ENCODE measurements around the gene FAM8A1. TPM values are rescaled to one million over a fixed set of nuclear protein-coding genes. Genes with fewer than 3 reads are reported as not detected.
"Not testable (repeated sequence)": the region's sequence is repeated elsewhere in the genome, so short reads cannot be mapped to it uniquely, and the experiment has no call there.

The FAM8A1 gene
- total and polyA plus RNA-seq, 10 donors, result 3.0 to 31.5 (median 17.3) TPM

- Histone ChIP-seq H3K9me3 (no peaks in the 10 kb centered on the region), H3K27ac (peak overlapping the region in 3 of 8 donors; percentile 5 to 30 (median 6)), H3K4me1 (peaks cover 0 to 28% (median 10%) of the 10 kb centered on the region in 6 donors), H3K4me3 (no peak overlapping the region), H3K36me3 (no peaks in the 10 kb centered on the region), H3K27me3 (replicated peaks in 1 of 7) (peaks cover 0 to 3% (median 0%) of the 10 kb centered on the region in 7 donors)
- TF ChIP-seq POLR2A (IDR thresholded peaks at IDR 0.05) (no peak), CTCF (IDR thresholded peaks at IDR 0.05 in 8 of 11, conservative IDR thresholded peaks at IDR 0.05 in 3 of 11) (peak in 1 of 11 experiments; percentile 5)
- 64 to 72% (median 71%) methylated on average over 7 of the region's 7 CpGs for WGBS, 5 donors
- DNase-seq, result no peak
- intact Hi-C loops (cut with DNase I; ENCODE audit: low total_unique reads), result no loop called here
Measured at GRCh38 chr6:17585766-17586490, 14.2 kb upstream of the FAM8A1 start.

GRCh38 chr6:17586623-17587022, 13.5 kb upstream of the FAM8A1 start:
- peaks cover 0 to 33% (median 10%) of the 10 kb centered on the region in 6 donors for H3K4me1 ChIP-seq
- H3K27ac ChIP-seq; H3K9me3 ChIP-seq; H3K27me3 ChIP-seq (replicated peaks in 1 of 7); DNase-seq; H3K36me3 ChIP-seq; H3K4me3 ChIP-seq; intact Hi-C loops (cut with DNase I; ENCODE audit: low total_unique reads): not testable (repeated sequence)
- WGBS, 5 donors, result 91 to 97% (median 95%) methylated on average over 13 of the region's 13 CpGs

GRCh38 chr6:17588011-17588410, 12.1 kb upstream of the FAM8A1 start:
- 90 to 95% (median 93%) methylated on average over 6 of the region's 6 CpGs for WGBS, 5 donors
- Histone ChIP-seq H3K27ac (no peak overlapping the region), H3K9me3 (no peaks in the 10 kb centered on the region), H3K36me3 (no peaks in the 10 kb centered on the region), H3K4me3 (no peak overlapping the region), H3K27me3 (replicated peaks in 1 of 7) (no peaks in the 10 kb centered on the region), H3K4me1 (peaks cover 0 to 33% (median 10%) of the 10 kb centered on the region in 6 donors)
- no peak for DNase-seq
- TF ChIP-seq POLR2A (IDR thresholded peaks at IDR 0.05) (no peak), CTCF (IDR thresholded peaks at IDR 0.05 in 8 of 11, conservative IDR thresholded peaks at IDR 0.05 in 3 of 11) (no peak), POLR2AphosphoS5 (IDR thresholded peaks at IDR 0.05) (no peak)
- intact Hi-C loops (cut with DNase I; ENCODE audit: low total_unique reads), result no loop called here

- peaks cover 0 to 23% (median 2%) of the 10 kb centered on the region in 6 donors for H3K4me1 ChIP-seq
- H3K27ac ChIP-seq, result no peak overlapping the region
- no peaks in the 10 kb centered on the region for H3K27me3 ChIP-seq (replicated peaks in 1 of 7)
- no peak for DNase-seq
- H3K9me3 ChIP-seq, result no peaks in the 10 kb centered on the region
- H3K36me3 ChIP-seq, result no peaks in the 10 kb centered on the region
- TF ChIP-seq CTCF (IDR thresholded peaks at IDR 0.05 in 8 of 11, conservative IDR thresholded peaks at IDR 0.05 in 3 of 11) (no peak), POLR2AphosphoS5 (IDR thresholded peaks at IDR 0.05) (no peak), POLR2A (IDR thresholded peaks at IDR 0.05) (no peak)
- WGBS, 5 donors, result 71 to 81% (median 74%) methylated on average over 5 of the region's 5 CpGs
- H3K4me3 ChIP-seq, result no peak overlapping the region
- intact Hi-C loops (cut with DNase I; ENCODE audit: low total_unique reads), result no loop called here
Measured at GRCh38 chr6:17589406-17590096, 10.6 kb upstream of the FAM8A1 start.
